Caki2 (cell line): ENCODE results near the gene PRR14L. TPM values are rescaled to one million over a fixed set of nuclear protein-coding genes. Genes with fewer than 3 reads are reported as not detected.

Experiments used
- DNase-seq: peaks from one replicate; pipeline ENCODE4 v3.0.0-alpha.2; 2015; ENCODE audit warnings: low read depth
- in situ Hi-C: cut with HindIII; loops from 2 replicates; pipeline ENCODE4 v1.10.0; 2016; ENCODE audit warnings: low sequenced_read_pairs, low pct_unique_long_range_greater_than_20kb, mixed read lengths
- total RNA-seq: library from RNA; depleted of rRNA; stranded (reverse); fragments of >200 nt; shearing (Covaris generic); gene quantifications from 2 replicates; pipeline ENCODE4 v1.2.3, GENCODE V29; 2014; ENCODE audit warnings: low replicate concordance; rRNA removed

The PRR14L gene
- total RNA-seq, 1 experiment from 2014 or later: 5.5 TPM

GRCh38 chr22:31653944-31654343, 96.0 kb downstream of the PRR14L start:
- DNase-seq: no peak
- in situ Hi-C loops: no loop called here

DNA sequence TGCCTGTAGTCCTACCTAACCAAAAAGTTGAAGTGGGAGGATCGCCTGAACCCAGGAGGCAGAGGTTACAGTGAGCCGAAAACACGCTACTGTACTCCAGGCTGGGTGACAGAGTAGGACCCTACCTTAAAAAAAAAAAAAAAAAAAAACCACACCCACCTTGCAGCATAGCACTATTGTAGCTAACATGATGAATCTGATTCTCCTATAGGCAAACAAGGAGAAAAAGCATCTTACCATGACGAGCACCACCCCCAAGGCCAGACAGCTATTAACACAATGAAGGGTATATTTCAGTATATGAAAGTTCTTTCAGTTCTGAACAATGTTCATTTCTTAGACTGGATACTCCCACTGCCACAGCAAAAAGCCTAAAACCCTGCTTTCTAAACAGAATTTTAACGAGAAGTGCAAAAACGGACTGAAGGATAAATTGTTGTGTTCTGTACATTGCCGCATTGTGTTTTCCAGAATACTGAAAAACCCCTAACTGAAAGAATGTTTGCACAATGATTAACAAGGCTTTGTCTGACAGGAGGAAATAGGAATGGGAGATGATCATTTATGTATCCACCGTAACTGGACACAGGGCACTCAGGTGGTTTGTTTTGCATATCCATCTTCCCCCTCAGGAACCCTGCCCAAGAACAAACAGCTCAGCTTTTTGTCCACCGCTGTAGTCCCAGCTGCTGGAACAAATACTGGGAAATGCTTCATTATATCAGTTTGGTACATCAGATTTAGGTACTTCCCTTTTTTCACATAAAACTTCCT, 96.8 kb downstream of the PRR14L start:
- in situ Hi-C loops: no loop called here
- peak; percentile 90 for DNase-seq

- no peak for DNase-seq
Observed at GRCh38 chr22:31652088-31652487, 97.8 kb downstream of the PRR14L start.

DNA sequence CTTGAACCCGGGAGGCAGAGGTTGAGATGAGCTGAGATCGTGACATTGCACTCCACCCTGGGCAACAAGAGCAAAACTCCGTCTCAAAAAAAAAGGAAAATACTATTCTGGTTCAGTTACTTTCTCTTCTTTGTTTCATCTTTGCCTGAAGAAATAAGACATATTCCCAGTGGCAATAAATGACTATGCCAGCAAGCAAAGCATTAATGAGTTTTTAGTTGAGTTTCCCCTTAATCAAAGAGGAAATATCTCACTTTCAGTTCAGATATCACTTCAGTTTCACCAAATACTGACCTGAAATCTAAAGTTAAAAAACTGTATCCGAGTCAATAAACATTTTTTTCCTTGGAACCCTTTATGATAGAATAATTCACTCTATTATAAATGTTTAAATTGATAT, 98.3 kb downstream of the PRR14L start:
- in situ Hi-C loops: no loop called here
- no peak for DNase-seq

More at GRCh38 chr22:31652088-31652487, 97.8 kb downstream of the PRR14L start:
- in situ Hi-C loops: no loop called here

DNA sequence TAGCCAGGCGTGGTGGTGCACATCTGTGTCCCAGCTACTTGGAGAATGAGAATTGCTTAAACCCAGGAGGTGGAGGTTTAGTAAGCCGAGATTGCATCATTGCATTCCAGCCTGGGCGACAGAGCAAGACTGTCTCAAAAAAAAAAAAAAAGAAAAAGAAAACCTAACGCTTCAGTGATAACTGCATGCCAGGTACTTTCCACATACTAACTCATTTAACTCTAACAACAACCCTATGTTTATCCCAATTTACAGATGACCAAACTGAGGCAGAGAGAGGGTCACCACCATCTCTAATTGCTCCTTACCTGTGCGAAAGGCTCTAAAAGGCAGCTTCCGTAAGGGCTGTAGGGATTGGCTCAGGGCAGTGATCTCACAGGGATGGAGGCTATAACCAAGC, 99.5 kb downstream of the PRR14L start:
- in situ Hi-C loops: no loop called here
- DNase-seq: peak; percentile 97

GRCh38 chr22:31647523-31648320, 102.2 kb downstream of the PRR14L start:
- DNase-seq: no peak
- in situ Hi-C loops: no loop called here

- in situ Hi-C loops: no loop called here
Observed at GRCh38 chr22:31647066-31647465, 102.9 kb downstream of the PRR14L start.

DNA sequence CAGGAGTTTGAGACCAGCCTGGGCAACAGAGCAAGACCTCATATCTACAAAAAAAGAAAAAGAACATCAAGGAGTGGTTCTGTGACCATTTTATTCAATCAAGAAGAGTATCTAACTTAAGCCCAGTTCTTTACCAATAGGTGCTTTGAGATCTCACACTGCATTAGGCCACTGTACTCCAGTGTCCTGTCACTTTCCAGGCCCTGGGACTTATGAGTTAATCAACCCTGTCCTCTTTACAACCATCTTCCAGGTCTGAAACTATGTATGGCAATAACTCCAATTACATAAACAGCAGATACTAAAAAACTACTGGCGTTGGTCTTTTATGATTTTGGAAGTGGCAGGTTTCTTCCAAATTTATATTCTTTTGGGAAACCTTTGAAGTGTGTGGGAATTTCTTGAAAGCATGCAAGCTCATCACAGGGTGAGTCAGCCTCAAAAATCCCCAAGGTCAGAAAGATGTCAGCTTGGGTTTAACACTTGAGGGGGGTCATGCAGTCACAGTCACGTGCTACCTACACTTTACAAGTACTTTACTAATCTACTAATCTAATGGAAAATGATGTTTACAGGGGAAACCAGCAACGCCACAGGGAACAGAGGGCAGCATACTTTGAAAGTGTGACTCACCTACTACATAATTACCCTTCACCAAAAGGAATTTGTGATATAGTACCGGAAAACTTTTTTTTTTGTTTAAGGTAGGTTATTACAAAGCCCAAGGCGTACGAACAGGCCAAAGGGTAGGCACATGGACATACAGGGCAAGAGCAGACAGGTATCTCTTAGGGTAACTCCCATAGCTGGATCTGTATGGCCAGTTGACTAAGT, 103.5 kb downstream of the PRR14L start:
- DNase-seq: peak; percentile 99
- in situ Hi-C loops: no loop called here

More at GRCh38 chr22:31647066-31647465, 102.9 kb downstream of the PRR14L start:
- DNase-seq: no peak

DNA sequence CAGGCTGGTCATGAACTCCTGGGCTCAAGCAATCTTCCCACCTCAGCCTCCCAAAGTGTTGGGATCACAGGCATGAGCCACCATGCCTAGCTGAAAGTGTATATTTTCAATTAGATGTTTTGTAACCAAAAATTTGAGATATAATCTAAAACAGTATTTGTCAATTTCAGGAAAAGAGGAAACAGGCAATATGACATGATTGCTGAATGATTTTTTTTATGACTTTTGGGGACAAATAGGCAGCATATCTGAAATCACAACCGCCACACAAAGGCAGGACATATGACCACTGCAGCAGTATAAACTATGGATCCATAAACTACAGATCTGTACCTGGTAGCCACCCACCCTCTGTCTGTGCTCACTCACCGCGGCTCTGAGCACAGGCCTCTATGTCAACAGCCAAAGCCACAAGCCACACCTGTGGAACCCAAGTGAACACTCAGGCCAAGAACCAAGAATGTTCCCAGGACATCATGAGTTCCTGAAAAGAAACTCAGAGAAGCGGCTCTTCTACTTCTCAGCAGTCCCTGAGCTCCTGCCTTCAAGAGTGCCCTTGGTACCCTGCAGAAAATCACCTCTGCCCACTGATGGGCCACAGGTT, 110.4 kb downstream of the PRR14L start:
- no peak for DNase-seq
- in situ Hi-C loops: no loop called here

DNA sequence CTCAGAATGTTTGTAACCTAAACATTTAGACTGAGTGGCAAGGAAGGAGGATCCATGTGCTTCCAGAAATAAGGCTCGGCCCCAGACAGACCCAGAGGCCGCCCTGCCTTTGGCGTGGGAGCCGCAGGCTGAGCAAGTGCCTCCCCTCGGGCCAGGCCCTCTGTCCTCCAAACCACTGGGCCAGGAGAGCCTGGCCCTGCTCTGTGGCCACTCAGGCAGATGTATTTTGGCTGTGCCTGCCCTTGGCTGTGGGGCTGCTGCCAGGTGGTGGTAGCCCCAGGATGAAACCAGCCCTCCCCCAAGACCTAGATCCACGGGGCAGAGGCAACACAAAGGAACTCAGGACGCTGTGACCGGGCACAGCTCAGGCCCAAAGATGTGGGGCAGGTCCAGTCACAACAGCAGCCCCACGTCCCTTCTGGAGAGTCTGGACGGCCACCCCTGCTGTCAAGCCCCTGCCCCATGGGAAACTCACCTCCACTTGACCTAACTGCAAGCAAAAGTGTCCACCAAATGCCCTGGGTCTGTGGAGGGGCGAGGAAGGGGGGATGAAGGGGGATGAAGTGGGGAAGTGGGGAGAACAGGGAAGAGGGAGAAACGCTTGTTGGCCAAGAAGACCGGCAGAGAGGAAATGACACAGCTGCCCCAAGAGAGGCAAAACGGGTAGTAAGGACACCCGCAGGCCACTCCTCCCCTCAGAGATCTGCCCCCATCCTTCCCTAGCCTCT, 111.9 kb downstream of the PRR14L start:
- in situ Hi-C loops: no loop called here
- DNase-seq: no peak

- in situ Hi-C loops: no loop called here
- DNase-seq: peak; percentile 84
Observed at GRCh38 chr22:31637447-31637890, 112.5 kb downstream of the PRR14L start.

GRCh38 chr22:31635638-31636306, 114.2 kb downstream of the PRR14L start:
- DNase-seq: no peak
- in situ Hi-C loops: no loop called here

- in situ Hi-C loops: no loop called here
- no peak for DNase-seq
Observed at GRCh38 chr22:31631436-31631835, 118.5 kb downstream of the PRR14L start.

Other genes starting within 250 kb of the PRR14L start
- 74.7 and 91.5 TPM in 2 replicates for gene PISD, start 87.9 kb downstream of the PRR14L start, total RNA-seq
- gene DEPDC5, start 3.9 kb upstream of the PRR14L start, total RNA-seq: 7.3 and 11.0 TPM in 2 replicates
- 142 and 169 TPM in 2 replicates for gene YWHAH, start 194.4 kb upstream of the PRR14L start, total RNA-seq